Lower lobe of right lung (tissue), 2 donors: ENCODE measurements around the gene APOB. TPM values are rescaled to one million over a fixed set of nuclear protein-coding genes. Genes with fewer than 3 reads are reported as not detected.

Experiments
- ATAC-seq, 2 donors: fragments of 200-7000 bp; cut with Tn5 transposase; one replicate each; pipeline ENCODE4 v1.9.1; 2020 to 2022; ENCODE audit warnings: mild to moderate bottlenecking in 2 of 2, moderate library complexity in 2 of 2
- DNase-seq: peaks from one replicate; pipeline ENCODE4 v3.0.0-alpha.2; 2020
- H3K27ac ChIP-seq: fragments of 200-600 bp; one replicate; pipeline ENCODE4 v1.8.0; 2022
- H3K27me3 ChIP-seq: fragments of 200-600 bp; one replicate; pipeline ENCODE4 v1.8.0; 2022; ENCODE audit warnings: low read depth
- H3K36me3 ChIP-seq: fragments of 200-600 bp; one replicate; pipeline ENCODE4 v1.8.0; 2022; ENCODE audit warnings: mild to moderate bottlenecking
- H3K4me1 ChIP-seq: fragments of 200-600 bp; one replicate; pipeline ENCODE4 v1.8.0; 2022
- H3K4me3 ChIP-seq: fragments of 200-600 bp; one replicate; pipeline ENCODE4 v1.8.0; 2022; ENCODE audit warnings: mild to moderate bottlenecking
- H3K9me3 ChIP-seq: fragments of 200-600 bp; one replicate; pipeline ENCODE4 v1.8.0; 2022
- intact Hi-C: fragments of 100-400 bp; cut with DNase I; formaldehyde crosslinking; loops from one replicate; pipeline ENCODE4 v1.11.0; 2022
- total RNA-seq: library from RNA; stranded (reverse); fragmentation: NEBNext Ultra II Directional; extraction: Animal tissue kit (Norgen Biotek cat#: 25700); gene quantifications from one replicate; pipeline ENCODE4 v1.2.1, GENCODE V29; 2021
- TF ChIP-seq, protein P1 (sequence below): fragments of 200-600 bp; IDR thresholded peaks from one replicate; pipeline ENCODE4 v1.8.0; 2022; ENCODE audit warnings: antibody characterized with exemption, mild to moderate bottlenecking
- donor health status: DM: no; HTN: yes; CAD: no; lungs with severe emphysema.

APOB gene
- total RNA-seq, 1 donor from 2014 or later, result 0.53 TPM

DNA sequence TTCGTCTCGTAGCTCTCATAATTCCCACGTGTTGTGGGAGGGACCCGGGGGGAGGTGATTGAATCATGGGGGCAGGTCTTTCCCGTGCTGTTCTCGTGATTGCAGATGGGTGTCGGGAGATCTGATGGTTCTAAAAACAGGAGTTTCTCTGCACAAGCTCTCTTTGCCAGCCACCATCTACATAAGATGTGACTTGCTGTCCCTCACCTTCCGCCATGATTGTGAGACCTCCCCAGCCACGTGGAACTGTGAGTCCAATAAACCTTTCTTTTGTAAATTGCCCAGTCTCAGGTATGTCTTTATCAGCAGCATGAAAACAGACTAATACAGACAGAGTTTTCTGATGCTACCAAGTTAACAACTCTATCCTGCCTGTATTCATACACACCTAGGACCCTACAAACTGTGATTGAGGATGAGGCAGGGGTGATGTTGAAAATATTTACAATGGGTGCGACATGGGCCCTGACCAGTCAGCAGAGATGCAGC is 3.9 kb downstream of the APOB start:
- TF ChIP-seq, protein P1, sequence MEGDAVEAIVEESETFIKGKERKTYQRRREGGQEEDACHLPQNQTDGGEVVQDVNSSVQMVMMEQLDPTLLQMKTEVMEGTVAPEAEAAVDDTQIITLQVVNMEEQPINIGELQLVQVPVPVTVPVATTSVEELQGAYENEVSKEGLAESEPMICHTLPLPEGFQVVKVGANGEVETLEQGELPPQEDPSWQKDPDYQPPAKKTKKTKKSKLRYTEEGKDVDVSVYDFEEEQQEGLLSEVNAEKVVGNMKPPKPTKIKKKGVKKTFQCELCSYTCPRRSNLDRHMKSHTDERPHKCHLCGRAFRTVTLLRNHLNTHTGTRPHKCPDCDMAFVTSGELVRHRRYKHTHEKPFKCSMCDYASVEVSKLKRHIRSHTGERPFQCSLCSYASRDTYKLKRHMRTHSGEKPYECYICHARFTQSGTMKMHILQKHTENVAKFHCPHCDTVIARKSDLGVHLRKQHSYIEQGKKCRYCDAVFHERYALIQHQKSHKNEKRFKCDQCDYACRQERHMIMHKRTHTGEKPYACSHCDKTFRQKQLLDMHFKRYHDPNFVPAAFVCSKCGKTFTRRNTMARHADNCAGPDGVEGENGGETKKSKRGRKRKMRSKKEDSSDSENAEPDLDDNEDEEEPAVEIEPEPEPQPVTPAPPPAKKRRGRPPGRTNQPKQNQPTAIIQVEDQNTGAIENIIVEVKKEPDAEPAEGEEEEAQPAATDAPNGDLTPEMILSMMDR, result no peak
- Histone ChIP-seq H3K27me3 (peaks cover 9% of the 10 kb centered on the region), H3K9me3 (no peaks in the 10 kb centered on the region), H3K4me3 (no peak overlapping the region), H3K27ac (no peak overlapping the region), H3K36me3 (no peaks in the 10 kb centered on the region), H3K4me1 (peaks cover 21% of the 10 kb centered on the region)
- ATAC-seq, result no peak
- intact Hi-C loops, result no loop called here
- no peak for DNase-seq

DNA sequence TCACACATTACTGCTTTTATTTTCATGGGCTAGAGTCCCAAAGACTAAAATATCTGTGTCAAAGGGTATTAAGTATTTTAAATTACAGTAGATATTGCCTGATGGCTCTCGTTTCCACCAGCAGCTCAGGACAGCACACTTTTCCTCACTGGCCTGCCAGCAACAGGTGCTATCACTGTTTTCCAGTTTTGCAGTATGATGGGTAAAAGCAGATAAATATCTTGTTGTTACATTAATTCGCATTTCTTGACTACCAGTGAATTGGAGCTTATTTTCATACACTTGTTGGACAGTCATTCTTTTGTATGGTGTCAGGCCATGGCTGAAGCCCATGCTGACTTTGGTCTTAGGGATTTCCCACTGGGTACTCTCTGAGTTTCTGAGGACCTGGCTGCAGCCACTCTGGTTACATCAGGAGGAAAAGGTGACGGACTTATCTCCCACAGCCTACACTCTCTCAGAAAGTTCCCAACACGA is 4.8 kb downstream of the APOB start:
- TF ChIP-seq, protein P1, result no peak
- Histone ChIP-seq H3K27me3 (peaks cover 8% of the 10 kb centered on the region), H3K4me1 (peaks cover 20% of the 10 kb centered on the region), H3K36me3 (no peaks in the 10 kb centered on the region), H3K4me3 (no peak overlapping the region), H3K27ac (no peak overlapping the region), H3K9me3 (no peaks in the 10 kb centered on the region)
- intact Hi-C loops, result no loop called here
- ATAC-seq (no peak), DNase-seq (no peak)

DNA sequence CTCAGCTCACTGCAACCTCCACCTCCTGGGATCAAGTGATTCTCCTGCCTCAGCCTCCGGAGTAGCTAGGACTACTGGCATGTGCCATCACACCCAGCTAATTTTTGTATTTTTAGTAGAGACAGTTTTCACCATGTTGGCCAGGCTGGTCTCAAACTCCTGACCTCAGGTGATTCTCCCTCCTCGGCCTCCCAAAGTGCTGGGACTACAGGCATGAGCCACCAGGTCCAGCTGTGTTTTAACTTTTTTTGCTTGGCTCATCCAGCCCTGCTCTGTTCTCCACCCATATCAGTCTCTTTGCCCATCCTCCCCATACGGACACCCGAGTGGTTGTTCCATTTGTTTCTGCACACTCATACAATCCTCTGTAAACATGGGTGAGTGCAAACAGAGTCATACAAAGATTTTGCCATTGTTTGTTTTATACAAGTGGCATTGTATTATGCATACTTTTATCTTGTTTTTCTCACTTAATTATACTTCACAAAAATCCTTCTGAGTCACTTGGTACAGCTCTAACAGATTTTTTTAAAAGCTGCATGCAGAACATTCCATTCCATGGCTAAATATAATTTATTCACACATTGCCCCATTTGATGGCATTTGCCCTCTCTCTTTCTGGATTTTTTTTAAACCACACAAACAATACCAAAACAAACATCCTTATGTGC is 5.3 kb downstream of the APOB start:
- H3K9me3 ChIP-seq, result no peaks in the 10 kb centered on the region
- H3K27ac ChIP-seq, result no peak overlapping the region
- ATAC-seq, result peak; percentile 82 to 89
- intact Hi-C loops, result no loop called here
- H3K27me3 ChIP-seq, result peaks cover 6% of the 10 kb centered on the region
- no peak for DNase-seq
- H3K36me3 ChIP-seq, result no peaks in the 10 kb centered on the region
- no peak overlapping the region for H3K4me3 ChIP-seq
- TF ChIP-seq, protein P1, result no peak
- H3K4me1 ChIP-seq, result peaks cover 16% of the 10 kb centered on the region

DNA sequence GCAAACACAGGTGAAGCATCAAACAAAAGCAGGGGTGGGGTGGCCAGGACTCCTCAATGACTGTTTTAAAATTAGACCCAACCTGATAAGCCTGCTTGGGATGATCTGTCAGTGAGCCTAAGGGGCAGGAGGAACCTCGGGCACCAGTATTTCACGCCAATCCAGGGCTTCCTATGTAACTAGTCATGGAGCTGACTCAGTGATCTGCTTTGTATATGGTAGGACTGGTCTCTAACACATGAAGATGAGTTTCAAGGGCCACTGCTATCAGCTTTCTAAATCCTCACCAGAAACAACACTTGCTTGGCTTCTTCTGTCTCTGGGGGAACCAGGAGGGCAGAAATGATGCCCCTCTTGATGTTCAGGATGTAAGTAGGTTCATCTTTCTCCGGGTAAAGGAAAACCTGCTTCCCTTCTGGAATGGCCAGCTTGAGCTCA is 6.2 kb downstream of the APOB start:
- Histone ChIP-seq H3K36me3 (no peaks in the 10 kb centered on the region), H3K27me3 (no peaks in the 10 kb centered on the region), H3K4me3 (no peak overlapping the region), H3K27ac (no peak overlapping the region), H3K4me1 (peaks cover 9% of the 10 kb centered on the region), H3K9me3 (no peaks in the 10 kb centered on the region)
- TF ChIP-seq, protein P1, result no peak
- no peak for ATAC-seq
- intact Hi-C loops, result no loop called here
- no peak for DNase-seq

DNA sequence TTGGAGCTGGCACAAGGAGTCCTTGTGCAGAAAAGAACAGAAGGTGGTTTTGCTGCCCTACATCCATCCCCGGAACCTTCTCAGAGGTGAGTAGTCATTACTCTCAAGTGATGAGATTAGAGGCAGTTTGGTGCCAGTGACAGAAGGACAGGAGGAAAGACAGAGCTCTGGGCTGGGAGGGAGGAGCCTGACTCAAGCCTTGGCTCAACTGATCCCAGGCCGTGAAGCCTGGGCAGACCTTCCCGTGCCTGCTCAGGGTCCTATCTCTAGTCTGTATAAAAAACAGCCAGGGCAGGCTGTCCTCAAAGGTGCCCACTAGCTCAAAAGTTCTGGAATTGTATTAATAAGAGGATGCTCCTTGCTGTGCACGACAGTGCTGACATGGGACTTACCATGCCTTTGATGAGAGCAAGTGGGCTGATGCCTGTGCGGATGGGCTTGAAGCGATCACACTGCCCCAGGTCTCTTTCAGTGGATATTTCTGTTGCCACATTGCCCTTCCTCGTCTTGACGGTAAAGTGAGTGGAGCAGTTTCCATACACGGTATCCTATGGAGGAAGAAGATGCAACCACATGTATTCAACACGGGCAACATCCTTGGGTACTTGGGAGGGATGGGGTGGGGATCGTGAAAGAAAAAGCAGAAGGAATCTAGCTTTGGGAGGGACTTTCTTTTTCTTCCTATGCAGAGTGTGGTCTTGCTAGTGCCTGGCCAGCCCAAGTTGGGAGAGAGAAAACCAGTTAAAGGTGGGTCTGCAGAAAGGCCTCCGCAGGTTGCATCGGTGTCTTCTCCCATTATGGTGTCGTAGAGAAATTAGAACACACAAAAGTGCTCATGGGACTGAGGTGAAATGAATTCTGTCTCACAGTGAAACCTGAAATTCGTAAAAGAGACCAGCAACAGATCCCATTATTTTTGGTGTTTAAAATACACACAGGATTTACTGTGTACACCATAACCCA is 6.9 kb downstream of the APOB start:
- no peak overlapping the region for H3K27ac ChIP-seq
- peaks cover 9% of the 10 kb centered on the region for H3K4me1 ChIP-seq
- TF ChIP-seq, protein P1, result no peak
- no peaks in the 10 kb centered on the region for H3K9me3 ChIP-seq
- no peak overlapping the region for H3K4me3 ChIP-seq
- intact Hi-C loops, result no loop called here
- no peaks in the 10 kb centered on the region for H3K27me3 ChIP-seq
- DNase-seq (no peak), ATAC-seq (no peak)
- H3K36me3 ChIP-seq, result no peaks in the 10 kb centered on the region
